ENCODE measurements around the gene GABRG3.
"Not testable (repeated sequence)": the region's sequence is repeated elsewhere in the genome, so short reads cannot be mapped to it uniquely, and the experiment has no call there.

Gene GABRG3

DNA sequence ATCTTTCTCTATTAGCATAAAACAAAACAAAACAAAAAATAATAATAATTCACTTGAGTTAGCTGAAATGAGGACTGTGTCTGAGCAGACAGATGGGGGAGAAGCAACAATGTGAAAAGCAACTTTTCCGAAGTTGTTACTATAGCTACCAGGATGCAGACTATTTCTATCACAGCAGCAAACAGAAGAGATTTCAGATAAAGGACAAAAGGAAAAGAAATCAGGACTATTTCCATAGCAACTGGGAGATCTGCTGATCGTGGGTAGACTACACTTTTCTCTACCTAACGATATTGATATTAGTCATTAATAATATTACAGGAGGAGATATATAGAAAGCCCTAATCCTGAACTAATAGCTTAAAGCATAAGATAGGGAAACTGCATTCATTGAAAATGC, 321.7 kb downstream of the GABRG3 start:
- no peak for DNase-seq
- intact Hi-C loops (cut with DNase I), result no loop called here

DNA sequence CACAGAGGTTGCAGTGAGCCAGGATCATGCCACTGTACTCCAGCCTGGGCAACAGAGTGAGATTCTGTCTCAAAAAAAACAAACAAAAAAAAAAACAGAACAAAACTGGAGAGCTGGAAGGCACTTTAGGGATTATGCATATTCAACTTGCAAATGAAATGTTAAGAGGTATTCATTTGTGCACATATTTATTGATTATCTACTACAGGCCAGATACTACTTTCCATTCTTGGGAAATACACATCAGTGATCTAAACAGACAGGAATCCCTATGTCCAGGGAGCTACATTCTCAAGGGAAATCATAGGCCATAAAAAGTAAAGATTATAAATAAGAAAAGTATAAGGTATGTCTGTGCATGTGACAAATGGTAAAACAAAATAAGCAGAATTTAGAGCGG, 322.6 kb downstream of the GABRG3 start:
- DNase-seq, result no peak
- intact Hi-C loops (cut with DNase I), result no loop called here

DNA sequence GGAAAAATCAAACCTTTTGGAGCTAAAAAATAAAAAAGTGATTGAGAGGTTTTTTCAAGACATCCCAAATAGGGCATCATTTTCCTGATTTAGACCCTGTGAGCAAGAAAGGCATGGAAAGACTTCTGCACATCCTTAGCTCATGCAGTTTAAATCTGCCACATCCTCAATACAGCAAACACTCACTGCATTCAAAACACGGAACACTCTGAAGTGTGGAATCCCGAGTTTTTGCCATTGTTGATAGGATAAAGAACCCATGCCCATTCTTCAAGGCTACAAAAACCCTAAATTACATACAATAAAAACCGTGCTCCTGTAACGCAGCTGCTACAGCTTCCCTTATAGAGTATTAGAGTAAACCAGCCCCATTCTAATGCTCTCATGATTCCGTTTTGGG, 346.8 kb downstream of the GABRG3 start:
- intact Hi-C loops (cut with DNase I), result no loop called here
- DNase-seq, result no peak

DNA sequence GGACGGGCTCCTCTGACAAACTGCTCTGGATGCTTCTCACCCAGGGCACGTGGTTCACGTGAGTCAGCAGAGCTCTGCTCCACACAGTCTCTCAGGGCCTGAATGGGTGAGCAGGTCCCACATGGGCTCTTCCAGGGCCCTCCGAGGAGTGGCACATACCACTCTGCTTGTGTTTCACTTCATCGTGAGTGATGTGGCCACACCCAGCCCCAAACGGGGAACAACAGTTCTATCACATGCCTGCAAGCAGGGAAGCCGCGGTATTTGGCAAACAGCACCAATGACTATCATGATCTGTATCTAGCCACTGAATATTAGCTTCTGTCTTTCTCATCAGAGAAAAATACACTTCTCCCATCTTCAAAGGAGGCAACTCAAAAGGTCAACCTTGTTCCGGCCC, 352.8 kb downstream of the GABRG3 start:
- DNase-seq, result no peak
- intact Hi-C loops (cut with DNase I), result no loop called here

DNA sequence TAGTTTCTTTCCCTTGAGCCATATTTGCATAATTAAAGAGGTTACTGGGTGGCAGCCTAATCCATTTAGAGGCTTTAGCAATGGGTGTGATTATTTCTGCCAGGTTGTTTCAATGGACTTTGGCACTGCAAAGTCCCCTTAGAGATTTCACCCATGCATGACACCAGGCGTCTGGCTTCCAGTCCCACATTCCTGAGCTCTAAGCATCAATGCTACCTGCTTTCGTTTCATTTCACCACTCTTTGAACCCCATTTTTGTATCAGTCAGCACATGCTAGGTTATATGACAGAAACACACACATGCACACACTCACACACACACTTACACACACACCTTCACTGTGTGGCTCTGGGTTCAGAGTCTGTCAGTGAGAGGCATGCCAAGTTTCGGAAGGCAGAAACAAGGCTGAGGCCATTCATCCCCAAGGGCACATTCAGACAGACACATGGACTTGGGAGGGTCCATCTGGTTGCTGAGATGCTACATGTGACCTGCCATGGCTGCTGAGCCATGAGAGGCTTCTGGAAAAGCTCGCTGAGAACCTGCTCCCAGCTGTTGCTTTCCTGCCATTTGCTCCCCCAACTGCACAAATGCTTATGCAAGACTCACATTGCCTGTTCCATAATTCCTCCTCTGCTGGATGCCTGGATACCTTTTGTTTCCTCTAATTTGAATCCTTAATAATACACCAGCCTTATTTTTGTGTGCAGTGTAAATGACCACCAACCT, 354.1 kb downstream of the GABRG3 start:
- intact Hi-C loops (cut with DNase I), result no loop called here
- no peak for DNase-seq

DNA sequence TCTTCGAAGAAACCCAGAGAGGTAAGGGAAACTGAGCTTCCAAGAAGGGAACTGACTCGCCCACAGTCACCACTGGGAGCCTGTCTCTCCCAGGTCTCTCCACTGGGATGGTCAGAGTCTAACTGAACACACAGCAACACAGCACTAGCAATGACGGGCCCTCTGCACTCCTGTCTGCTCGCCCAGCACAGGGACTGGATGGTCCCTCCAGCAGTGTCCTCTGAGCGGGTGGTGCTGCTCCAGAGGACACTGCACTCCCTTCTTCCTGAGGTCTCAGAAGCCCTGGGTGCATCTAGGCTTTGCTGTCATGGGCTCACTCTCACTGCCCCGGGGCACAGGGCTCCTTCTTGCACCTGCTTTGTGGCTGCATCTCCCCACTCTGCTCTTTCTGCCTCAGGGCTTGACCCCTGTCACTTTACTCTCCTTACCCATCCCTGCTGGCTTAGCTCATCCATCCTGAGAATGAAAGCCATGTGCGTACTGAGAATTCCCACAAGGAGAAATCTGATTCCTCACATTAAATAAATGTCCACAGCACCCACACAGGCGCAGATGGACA, 356.6 kb downstream of the GABRG3 start:
- DNase-seq, result no peak
- intact Hi-C loops (cut with DNase I), result no loop called here

DNA sequence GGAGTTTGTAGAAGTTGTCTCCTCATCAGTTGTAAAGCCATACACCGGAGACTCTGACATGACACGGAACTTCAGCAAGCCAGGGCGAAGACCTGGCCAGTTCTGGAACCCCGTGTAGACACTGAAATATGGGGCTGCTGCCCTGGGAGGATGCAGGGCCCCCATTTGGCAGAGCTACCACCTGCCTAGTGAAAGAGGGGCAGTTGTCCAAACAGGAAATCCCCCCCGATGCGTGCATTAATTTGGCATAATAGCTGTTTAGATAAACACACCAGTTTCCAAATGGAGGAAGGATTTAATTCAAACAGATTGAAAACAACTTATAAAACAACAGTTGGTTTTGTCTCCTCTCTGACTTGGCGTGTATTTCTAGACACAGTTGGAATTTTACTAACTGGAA, 357.2 kb downstream of the GABRG3 start:
- DNase-seq, result no peak
- intact Hi-C loops (cut with DNase I), result no loop called here

DNA sequence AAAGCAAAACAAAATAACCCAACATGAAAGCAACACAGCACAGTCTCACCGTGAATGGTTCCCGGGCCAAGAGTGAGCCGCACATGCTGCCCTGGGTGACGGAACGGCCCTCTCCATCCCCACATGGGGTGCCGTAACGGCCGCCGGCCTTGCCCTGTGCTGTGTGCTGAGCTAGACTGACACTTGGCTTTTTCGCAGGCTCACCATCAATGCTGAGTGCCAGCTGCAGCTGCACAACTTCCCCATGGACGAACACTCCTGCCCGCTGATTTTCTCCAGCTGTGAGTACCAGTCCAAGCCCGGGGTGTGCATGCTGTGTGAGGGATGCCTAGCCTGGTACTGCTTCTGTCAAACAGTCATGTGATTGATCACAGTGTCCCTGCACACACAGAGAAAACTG, 357.6 kb downstream of the GABRG3 start:
- intact Hi-C loops (cut with DNase I), result no loop called here
- DNase-seq, result peak in 9 of 10 donors; percentile 20 to 93 (median 33)

DNA sequence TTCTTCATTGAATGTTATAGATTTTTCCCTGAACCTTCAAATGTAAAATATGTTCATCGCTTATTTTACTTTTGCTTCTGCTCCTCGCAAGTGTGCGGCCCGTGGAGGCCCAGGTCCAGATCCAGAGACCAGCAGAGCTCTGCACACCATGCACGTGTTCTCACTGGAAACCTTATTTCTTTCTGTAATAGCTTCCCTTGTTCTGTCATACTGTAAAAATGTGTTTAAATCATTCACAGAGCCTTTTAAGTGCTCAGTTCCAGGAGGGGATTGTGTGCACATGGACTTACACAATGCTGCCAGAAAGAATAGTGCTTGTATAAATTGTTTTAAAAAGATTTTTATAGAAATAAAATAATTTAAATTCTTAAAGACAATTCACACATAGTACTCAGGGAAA, 359.3 kb downstream of the GABRG3 start:
- no peak for DNase-seq
- intact Hi-C loops (cut with DNase I), result no loop called here

DNA sequence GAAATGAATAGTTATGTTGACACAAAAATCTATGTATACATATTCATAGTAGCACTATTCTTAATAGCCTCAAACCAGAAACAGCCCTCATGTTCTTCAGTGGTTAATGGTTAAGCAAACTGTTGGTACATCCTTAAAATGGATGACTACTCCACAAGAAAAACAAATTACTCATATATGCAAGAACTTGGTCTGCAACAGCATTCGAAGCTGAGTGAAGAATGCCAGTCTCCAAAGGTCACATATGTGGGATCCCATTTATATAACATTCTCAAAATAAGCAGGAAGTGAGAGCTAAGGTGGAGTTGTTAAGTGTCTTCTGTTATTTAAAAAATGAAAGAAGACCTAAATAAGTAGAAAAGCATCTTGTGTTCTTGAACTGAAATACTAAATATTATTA, 365.7 kb downstream of the GABRG3 start:
- intact Hi-C loops (cut with DNase I), result no loop called here
- DNase-seq, result no peak

DNA sequence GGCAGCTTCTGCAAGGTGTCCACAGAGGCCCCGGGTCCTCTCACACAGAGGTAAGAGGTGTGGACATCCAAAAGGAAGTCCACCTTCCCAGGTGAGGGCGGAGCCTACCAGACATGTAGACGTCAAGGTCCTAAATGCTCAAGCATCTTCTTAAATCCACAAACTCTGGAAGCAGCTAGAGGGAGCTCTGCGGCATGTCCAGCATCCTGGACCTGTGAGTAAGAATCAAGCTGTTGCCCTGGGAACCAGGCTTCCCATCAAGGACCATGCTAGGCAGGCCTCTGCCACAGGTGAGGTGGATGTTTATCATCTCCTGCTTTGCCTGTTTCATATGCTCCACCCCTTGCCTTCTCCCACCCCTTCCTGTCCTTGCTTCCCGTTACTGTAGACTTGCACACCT, 368.2 kb downstream of the GABRG3 start:
- DNase-seq, result no peak
- intact Hi-C loops (cut with DNase I), result no loop called here

DNA sequence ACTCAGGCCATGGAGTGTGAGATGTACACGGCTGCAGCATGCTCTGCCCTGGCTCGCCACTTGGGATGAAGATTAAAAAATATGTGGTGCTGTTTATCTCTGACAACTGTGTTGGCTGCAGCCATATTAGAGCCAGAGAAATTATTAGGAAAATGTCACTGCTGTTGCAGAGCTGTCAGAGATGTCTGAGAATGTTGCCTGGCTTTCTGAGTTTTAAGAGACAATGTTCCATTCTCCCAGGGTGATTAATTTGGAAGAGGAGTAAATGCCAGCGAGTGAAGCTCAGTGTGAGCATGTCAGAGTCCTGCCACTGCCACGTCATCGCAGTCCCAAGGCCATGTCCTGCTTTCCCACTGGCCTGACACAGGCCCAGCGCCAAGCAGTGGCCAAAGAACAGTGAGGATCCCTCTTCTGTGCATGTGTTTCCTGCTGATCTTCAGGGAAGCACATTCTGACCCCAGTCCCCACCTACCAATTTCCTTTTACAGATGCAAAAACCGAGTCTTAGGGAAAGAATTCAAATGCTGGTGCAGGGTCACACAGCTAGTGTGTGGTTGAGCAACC, 370.9 kb downstream of the GABRG3 start:
- DNase-seq, result no peak

DNA sequence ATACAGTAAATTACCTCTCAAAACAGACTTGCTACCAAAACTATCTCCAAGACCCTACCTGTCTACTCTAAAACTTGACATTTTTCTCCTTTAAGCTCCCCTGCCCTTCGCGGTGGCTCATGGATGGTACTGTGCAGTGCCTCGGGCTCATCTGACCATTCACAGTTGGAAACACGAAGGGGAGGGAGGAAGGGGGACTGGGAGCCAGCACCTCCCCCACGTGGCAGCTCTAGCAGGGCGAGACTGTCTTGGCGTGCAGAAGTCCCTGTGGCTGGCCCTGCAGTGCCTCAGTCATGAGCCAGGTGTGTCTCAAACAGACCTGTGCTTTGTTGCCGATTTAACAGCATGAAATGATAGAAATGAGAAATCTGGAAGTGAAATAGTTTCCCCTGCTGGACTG, 372.0 kb downstream of the GABRG3 start:
- intact Hi-C loops (cut with DNase I), result no loop called here
- DNase-seq, result peak in 1 of 10 donors; percentile 20

More for the DNA sequence above, 370.9 kb downstream of the GABRG3 start:
- intact Hi-C loops (cut with DNase I), result no loop called here

DNA sequence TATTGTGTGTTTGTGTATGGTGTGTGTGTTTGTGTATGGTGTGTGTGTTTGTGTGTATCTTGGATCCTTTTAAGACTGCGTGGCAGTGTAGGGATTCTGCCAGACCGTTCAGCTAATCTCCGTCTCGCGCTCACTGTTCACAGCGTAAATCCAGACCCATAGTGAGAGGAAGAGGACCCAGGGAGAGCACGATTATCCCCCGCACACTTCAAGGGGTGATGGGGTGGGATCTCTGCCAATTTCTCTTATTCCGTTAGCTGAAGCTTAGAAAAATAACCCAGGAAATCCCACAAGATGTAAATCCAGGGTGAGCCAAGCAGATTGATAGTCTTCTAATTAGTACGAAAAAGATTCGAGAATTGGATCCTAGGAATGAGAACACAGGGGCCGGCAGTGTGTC, 381.2 kb downstream of the GABRG3 start:
- intact Hi-C loops (cut with DNase I), result no loop called here
- no peak for DNase-seq

DNA sequence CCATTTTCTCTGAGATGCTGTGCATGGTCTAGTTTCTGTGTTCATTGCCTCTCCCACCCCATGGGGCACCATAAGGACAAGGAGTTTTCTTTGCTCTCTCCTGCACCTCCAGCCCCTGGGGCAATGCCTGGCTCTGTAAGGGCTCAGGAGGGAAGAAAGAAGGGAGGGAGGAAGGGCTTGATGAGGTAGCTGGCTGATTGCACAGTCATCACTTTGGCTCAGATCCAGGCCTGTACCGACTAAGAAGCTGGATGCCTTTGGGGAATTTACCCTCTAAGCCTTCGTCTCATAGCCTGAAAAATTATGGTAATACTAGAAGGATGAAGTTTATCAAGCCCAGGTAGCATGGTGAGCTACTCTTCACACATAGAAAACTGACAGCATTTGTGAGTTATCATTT, 382.9 kb downstream of the GABRG3 start:
- intact Hi-C loops (cut with DNase I), result no loop called here

DNA sequence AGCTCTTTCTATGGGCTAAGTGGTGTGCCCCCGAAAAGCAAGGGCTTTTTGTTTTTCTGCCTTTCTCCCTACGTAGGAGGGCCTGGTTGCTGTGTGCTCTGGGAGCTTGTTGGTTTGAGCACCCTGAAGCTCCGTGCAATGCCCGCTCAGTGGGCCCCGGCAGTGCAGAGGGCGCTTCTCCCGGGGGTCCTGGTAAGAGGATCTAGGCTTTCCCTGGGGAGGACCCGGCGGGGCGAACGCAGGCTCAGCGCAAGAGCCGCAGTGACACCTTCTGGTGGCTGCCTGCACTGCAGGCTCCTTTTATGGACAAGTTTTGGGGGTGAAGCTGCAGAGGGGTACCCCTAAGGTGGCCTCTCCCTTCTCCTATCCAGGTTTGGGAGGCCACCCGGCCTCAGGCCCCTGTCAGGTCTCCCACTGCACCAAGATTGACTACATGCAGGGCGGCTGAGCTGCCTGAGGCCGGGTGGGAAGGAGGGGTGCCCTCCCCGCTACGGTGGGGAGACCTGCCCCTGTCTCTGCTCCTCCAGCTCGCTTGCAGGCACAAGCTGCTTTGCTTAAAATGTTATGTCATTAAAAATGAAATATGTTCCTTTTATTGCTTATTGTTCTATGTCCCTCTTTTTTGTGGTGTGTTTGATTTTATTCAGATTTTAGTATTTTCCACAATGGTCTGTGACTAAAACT, 387.9 kb downstream of the GABRG3 start:
- intact Hi-C loops (cut with DNase I), result loop anchor here (1.0 to 5.0 kb wide), 2 partner anchors 300 to 467 kb away; no protein-coding TSS in a partner anchor

More for the DNA sequence above, 382.9 kb downstream of the GABRG3 start:
- no peak for DNase-seq

DNA sequence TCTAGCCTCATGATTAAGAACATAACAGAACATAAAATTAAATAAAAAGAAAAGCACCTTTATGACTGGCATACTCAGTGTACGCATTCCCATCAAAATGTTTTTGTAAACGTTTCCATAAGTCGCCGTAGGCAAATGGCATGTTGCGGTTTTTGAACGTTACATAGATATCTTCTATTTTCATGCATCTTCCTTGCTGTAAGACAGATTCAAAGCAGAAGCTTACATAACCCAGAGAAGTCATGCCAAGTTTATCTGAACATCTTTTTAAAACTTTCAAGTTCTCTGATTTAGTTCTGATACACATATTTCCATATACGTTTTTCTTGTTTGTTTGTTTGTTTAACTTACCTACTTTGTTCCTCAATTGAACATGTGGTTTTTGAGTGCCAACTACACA, 388.6 kb downstream of the GABRG3 start:
- intact Hi-C loops (cut with DNase I), result loop anchor here (5.0 kb wide), 1 partner anchor 467 kb away; no protein-coding TSS in a partner anchor
- DNase-seq, result no peak

More for the DNA sequence above, 387.9 kb downstream of the GABRG3 start:
- DNase-seq, result peak; percentile 22 to 95 (median 69)

DNA sequence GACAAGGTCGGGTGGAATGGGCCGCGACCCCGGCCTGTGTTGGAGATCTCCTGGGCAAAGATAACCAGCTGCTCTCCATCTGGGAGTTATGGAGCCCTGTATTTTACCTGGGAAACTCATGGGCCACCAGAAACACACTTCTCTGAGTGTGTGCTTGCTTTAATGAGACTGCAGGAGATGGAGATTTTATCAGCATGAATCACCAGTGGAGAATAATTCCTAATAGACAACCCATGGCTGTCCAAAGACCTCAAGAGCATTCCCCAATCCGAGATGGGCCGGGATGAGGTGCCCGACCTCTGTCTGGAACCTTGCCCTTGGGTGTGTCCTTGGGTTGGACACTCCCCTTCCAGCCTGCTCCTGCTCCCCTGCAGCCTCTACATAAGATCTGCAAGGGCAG, 389.3 kb downstream of the GABRG3 start:
- intact Hi-C loops (cut with DNase I), result no loop called here
- no peak for DNase-seq

DNA sequence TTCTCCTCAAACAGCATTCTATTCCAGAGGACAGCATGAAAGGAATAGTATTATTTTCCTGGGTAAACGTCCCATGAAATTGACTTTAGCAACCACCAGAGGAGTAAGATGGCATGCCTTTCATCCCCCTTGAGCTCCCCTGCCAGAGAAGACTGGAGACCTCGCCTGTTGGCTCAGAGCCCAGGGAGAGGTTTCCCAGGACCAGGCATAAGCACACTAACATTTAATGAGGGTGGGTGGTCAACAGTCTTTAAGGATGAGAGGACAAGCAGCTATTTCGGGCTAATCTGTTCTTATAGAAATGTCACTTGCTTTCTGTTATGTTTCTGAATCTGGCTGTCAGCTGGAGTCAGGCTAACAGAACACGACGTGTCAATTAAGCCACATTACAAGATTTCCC, 390.5 kb downstream of the GABRG3 start:
- no peak for DNase-seq
- intact Hi-C loops (cut with DNase I), result no loop called here

DNA sequence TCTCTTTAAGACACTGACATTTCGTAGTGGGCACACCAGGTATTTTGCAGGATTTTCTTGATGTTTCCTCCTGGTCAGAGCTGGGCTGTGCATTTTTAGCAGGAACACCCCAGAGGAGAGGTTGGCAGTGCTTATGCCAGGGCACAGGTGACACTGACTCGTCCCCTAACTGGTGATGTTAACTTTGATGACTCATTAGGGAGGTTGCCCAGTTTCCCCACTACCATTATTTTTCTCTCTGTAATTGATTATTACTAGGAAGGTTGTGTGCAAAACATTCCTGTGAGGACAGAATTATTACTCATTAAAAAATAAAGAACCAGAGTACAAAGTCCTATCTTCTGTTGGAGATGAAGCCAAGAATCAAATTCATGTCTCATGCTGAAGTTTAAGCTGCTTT, 394.5 kb downstream of the GABRG3 start:
- DNase-seq, result no peak
- intact Hi-C loops (cut with DNase I), result no loop called here

DNA sequence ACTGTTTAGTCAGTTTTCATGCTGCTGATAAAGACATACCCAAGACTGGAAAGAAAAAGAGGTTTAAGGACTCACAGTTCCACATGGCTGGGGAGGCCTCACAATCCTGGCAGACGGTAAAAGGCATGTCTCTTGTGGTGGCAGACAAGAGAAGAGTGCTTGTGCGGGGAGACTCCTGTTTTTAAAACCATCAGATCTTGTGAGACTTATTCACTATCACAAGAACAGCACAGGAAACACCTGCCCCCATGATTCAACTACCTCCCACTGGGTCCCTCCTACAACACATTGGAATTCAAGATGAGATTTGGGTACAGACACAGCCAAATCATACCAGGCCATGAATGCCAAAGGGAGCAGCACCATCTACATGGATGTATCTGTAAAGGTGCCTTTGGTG, 406.4 kb downstream of the GABRG3 start:
- intact Hi-C loops (cut with DNase I); DNase-seq: not testable (repeated sequence)

Data from posterior cingulate gyrus (tissue), 11 donors.